Vagina (tissue), 2 donors: ENCODE results near the gene ZNF564.

ENCODE experiments used
- CTCF ChIP-seq, 3 experiments: fragments of 450-650 bp in 2 of 3; fragments of 200-600 bp in 1 of 3; sonication (generic) in 1 of 3; IDR thresholded peaks; one replicate each; pipeline ENCODE4 v1.5.1; 2017 to 2019; ENCODE audit warnings: antibody characterized with exemption in 3 of 3, mild to moderate bottlenecking in 2 of 3, moderate library complexity in 2 of 3
- POLR2A ChIP-seq, 2 donors: fragments of 450-650 bp; IDR thresholded peaks; one replicate each; pipeline ENCODE4 v1.6.1; 2017; ENCODE audit warnings: antibody characterized with exemption in 2 of 2, mild to moderate bottlenecking in 2 of 2, moderate library complexity in 2 of 2

- TF ChIP-seq POLR2A (IDR thresholded peaks at IDR 0.05) (no peak), CTCF (IDR thresholded peaks at IDR 0.05) (no peak)
Observed at GRCh38 chr19:12543855-12544254, 7.4 kb downstream of the ZNF564 start.
